ENCODE results near the gene MAOA.

The MAOA gene

GRCh38 chrX:43640482-43640881 lies 15.6 kb upstream of the MAOA start:
- H3K27ac ChIP-seq (ENCODE audit: low read length) = no peak overlapping the region
- H3K9me3 ChIP-seq (ENCODE audit: control insufficient read depth in 2 of 2, low read length in 2 of 2) = no peaks in the 10 kb centered on the region
- H3K36me3 ChIP-seq (ENCODE audit: control insufficient read depth in 2 of 2, insufficient read depth in 2 of 2, low read length in 2 of 2) = no peaks in the 10 kb centered on the region
- H3K9ac ChIP-seq (ENCODE audit: low read length in 2 of 2) = no peak overlapping the region
- H3K4me3 ChIP-seq (ENCODE audit: low read length in 2 of 2) = no peak overlapping the region
- H3K4me1 ChIP-seq (ENCODE audit: control insufficient read depth, insufficient read depth, low read length) = no peaks in the 10 kb centered on the region
- H3K27me3 ChIP-seq (ENCODE audit: control insufficient read depth in 1 of 2, insufficient read depth in 2 of 2, low read length in 2 of 2) = peaks cover 0 to 5% of the 10 kb centered on the region in 2 donors

- no peaks in the 10 kb centered on the region for H3K9me3 ChIP-seq (ENCODE audit: control insufficient read depth in 2 of 2, low read length in 2 of 2)
- H3K4me3 ChIP-seq (ENCODE audit: low read length in 2 of 2) = no peak overlapping the region
- H3K27me3 ChIP-seq (ENCODE audit: control insufficient read depth in 1 of 2, insufficient read depth in 2 of 2, low read length in 2 of 2) = peaks cover 0 to 5% of the 10 kb centered on the region in 2 donors
- no peak overlapping the region for H3K27ac ChIP-seq (ENCODE audit: low read length)
- no peaks in the 10 kb centered on the region for H3K36me3 ChIP-seq (ENCODE audit: control insufficient read depth in 2 of 2, insufficient read depth in 2 of 2, low read length in 2 of 2)
- no peaks in the 10 kb centered on the region for H3K4me1 ChIP-seq (ENCODE audit: control insufficient read depth, insufficient read depth, low read length)
- H3K9ac ChIP-seq (ENCODE audit: low read length in 2 of 2) = no peak overlapping the region
These were observed 14.4 kb upstream of the MAOA start for GRCh38 chrX:43641691-43642090.

- H3K27ac ChIP-seq (ENCODE audit: low read length) = no peak overlapping the region
These were observed 12.9 kb upstream of the MAOA start for GRCh38 chrX:43643201-43643600.

GRCh38 chrX:43643662-43644061 lies 12.4 kb upstream of the MAOA start:
- Histone ChIP-seq H3K4me1 (ENCODE audit: control insufficient read depth, insufficient read depth, low read length) (no peaks in the 10 kb centered on the region), H3K27me3 (ENCODE audit: control insufficient read depth in 1 of 2, insufficient read depth in 2 of 2, low read length in 2 of 2) (peaks cover 0 to 2% of the 10 kb centered on the region in 2 donors), H3K36me3 (ENCODE audit: control insufficient read depth in 2 of 2, insufficient read depth in 2 of 2, low read length in 2 of 2) (no peaks in the 10 kb centered on the region), H3K27ac (ENCODE audit: low read length) (no peak overlapping the region), H3K9me3 (ENCODE audit: control insufficient read depth in 2 of 2, low read length in 2 of 2) (no peaks in the 10 kb centered on the region), H3K9ac (ENCODE audit: low read length in 2 of 2) (no peak overlapping the region), H3K4me3 (ENCODE audit: low read length in 2 of 2) (no peak overlapping the region)

More at GRCh38 chrX:43643201-43643600, 12.9 kb upstream of the MAOA start:
- Histone ChIP-seq H3K9me3 (ENCODE audit: control insufficient read depth in 2 of 2, low read length in 2 of 2) (no peaks in the 10 kb centered on the region), H3K4me1 (ENCODE audit: control insufficient read depth, insufficient read depth, low read length) (no peaks in the 10 kb centered on the region), H3K36me3 (ENCODE audit: control insufficient read depth in 2 of 2, insufficient read depth in 2 of 2, low read length in 2 of 2) (no peaks in the 10 kb centered on the region), H3K9ac (ENCODE audit: low read length in 2 of 2) (no peak overlapping the region), H3K4me3 (ENCODE audit: low read length in 2 of 2) (no peak overlapping the region), H3K27me3 (ENCODE audit: control insufficient read depth in 1 of 2, insufficient read depth in 2 of 2, low read length in 2 of 2) (peaks cover 0 to 2% of the 10 kb centered on the region in 2 donors)

- Histone ChIP-seq H3K9ac (ENCODE audit: low read length in 2 of 2) (no peak overlapping the region), H3K27ac (ENCODE audit: low read length) (no peak overlapping the region), H3K36me3 (ENCODE audit: control insufficient read depth in 2 of 2, insufficient read depth in 2 of 2, low read length in 2 of 2) (no peaks in the 10 kb centered on the region), H3K27me3 (ENCODE audit: control insufficient read depth in 1 of 2, insufficient read depth in 2 of 2, low read length in 2 of 2) (peaks cover 0 to 2% of the 10 kb centered on the region in 2 donors), H3K9me3 (ENCODE audit: control insufficient read depth in 2 of 2, low read length in 2 of 2) (no peaks in the 10 kb centered on the region), H3K4me1 (ENCODE audit: control insufficient read depth, insufficient read depth, low read length) (no peaks in the 10 kb centered on the region), H3K4me3 (ENCODE audit: low read length in 2 of 2) (no peak overlapping the region)
These were observed 11.9 kb upstream of the MAOA start for GRCh38 chrX:43644124-43644701.

GRCh38 chrX:43646800-43647199 lies 9.3 kb upstream of the MAOA start:
- Histone ChIP-seq H3K27ac (ENCODE audit: low read length) (no peak overlapping the region), H3K27me3 (ENCODE audit: control insufficient read depth in 1 of 2, insufficient read depth in 2 of 2, low read length in 2 of 2) (no peaks in the 10 kb centered on the region), H3K4me1 (ENCODE audit: control insufficient read depth, insufficient read depth, low read length) (no peaks in the 10 kb centered on the region), H3K9me3 (ENCODE audit: control insufficient read depth in 2 of 2, low read length in 2 of 2) (peaks cover 0 to 3% of the 10 kb centered on the region in 2 donors), H3K9ac (ENCODE audit: low read length in 2 of 2) (no peak overlapping the region), H3K4me3 (ENCODE audit: low read length in 2 of 2) (no peak overlapping the region), H3K36me3 (ENCODE audit: control insufficient read depth in 2 of 2, insufficient read depth in 2 of 2, low read length in 2 of 2) (no peaks in the 10 kb centered on the region)

GRCh38 chrX:43654431-43655150 lies 1.5 kb upstream of the MAOA start:
- Histone ChIP-seq H3K9ac (ENCODE audit: low read length in 2 of 2) (peak overlapping the region; percentile 60 to 76), H3K27me3 (ENCODE audit: control insufficient read depth in 1 of 2, insufficient read depth in 2 of 2, low read length in 2 of 2) (peaks cover 0 to 7% of the 10 kb centered on the region in 2 donors), H3K4me3 (ENCODE audit: low read length in 2 of 2) (peak overlapping the region; percentile 43 to 84), H3K9me3 (ENCODE audit: control insufficient read depth in 2 of 2, low read length in 2 of 2) (peaks cover 0 to 3% of the 10 kb centered on the region in 2 donors), H3K27ac (ENCODE audit: low read length) (peak overlapping the region; percentile 86), H3K4me1 (ENCODE audit: control insufficient read depth, insufficient read depth, low read length) (no peaks in the 10 kb centered on the region), H3K36me3 (ENCODE audit: control insufficient read depth in 2 of 2, insufficient read depth in 2 of 2, low read length in 2 of 2) (no peaks in the 10 kb centered on the region)

GRCh38 chrX:43655151-43656004 lies 721 bp upstream of the MAOA start:
- H3K9ac ChIP-seq (ENCODE audit: low read length in 2 of 2) = peak overlapping the region; percentile 76 to 85
- no peaks in the 10 kb centered on the region for H3K36me3 ChIP-seq (ENCODE audit: control insufficient read depth in 2 of 2, insufficient read depth in 2 of 2, low read length in 2 of 2)
- peak overlapping the region; percentile 84 to 93 for H3K4me3 ChIP-seq (ENCODE audit: low read length in 2 of 2)
- no peaks in the 10 kb centered on the region for H3K4me1 ChIP-seq (ENCODE audit: control insufficient read depth, insufficient read depth, low read length)
- peaks cover 0 to 7% of the 10 kb centered on the region in 2 donors for H3K27me3 ChIP-seq (ENCODE audit: control insufficient read depth in 1 of 2, insufficient read depth in 2 of 2, low read length in 2 of 2)
- peaks cover 0 to 3% of the 10 kb centered on the region in 2 donors for H3K9me3 ChIP-seq (ENCODE audit: control insufficient read depth in 2 of 2, low read length in 2 of 2)
- peak overlapping the region; percentile 86 for H3K27ac ChIP-seq (ENCODE audit: low read length)

GRCh38 chrX:43657671-43658070 lies 1.6 kb downstream of the MAOA start:
- Histone ChIP-seq H3K36me3 (ENCODE audit: control insufficient read depth in 2 of 2, insufficient read depth in 2 of 2, low read length in 2 of 2) (no peaks in the 10 kb centered on the region), H3K9ac (ENCODE audit: low read length in 2 of 2) (no peak overlapping the region), H3K4me1 (ENCODE audit: control insufficient read depth, insufficient read depth, low read length) (no peaks in the 10 kb centered on the region), H3K27ac (ENCODE audit: low read length) (no peak overlapping the region), H3K27me3 (ENCODE audit: control insufficient read depth in 1 of 2, insufficient read depth in 2 of 2, low read length in 2 of 2) (peaks cover 0 to 7% of the 10 kb centered on the region in 2 donors), H3K4me3 (ENCODE audit: low read length in 2 of 2) (peak overlapping the region; percentile 27 to 63), H3K9me3 (ENCODE audit: control insufficient read depth in 2 of 2, low read length in 2 of 2) (no peaks in the 10 kb centered on the region)

GRCh38 chrX:43661521-43662240 lies 5.6 kb downstream of the MAOA start:
- H3K4me1 ChIP-seq (ENCODE audit: control insufficient read depth, insufficient read depth, low read length) = no peaks in the 10 kb centered on the region
- no peaks in the 10 kb centered on the region for H3K9me3 ChIP-seq (ENCODE audit: control insufficient read depth in 2 of 2, low read length in 2 of 2)
- no peak overlapping the region for H3K27ac ChIP-seq (ENCODE audit: low read length)
- H3K9ac ChIP-seq (ENCODE audit: low read length in 2 of 2) = no peak overlapping the region
- no peaks in the 10 kb centered on the region for H3K36me3 ChIP-seq (ENCODE audit: control insufficient read depth in 2 of 2, insufficient read depth in 2 of 2, low read length in 2 of 2)
- H3K27me3 ChIP-seq (ENCODE audit: control insufficient read depth in 1 of 2, insufficient read depth in 2 of 2, low read length in 2 of 2) = peaks cover 0 to 2% of the 10 kb centered on the region in 2 donors
- no peak overlapping the region for H3K4me3 ChIP-seq (ENCODE audit: low read length in 2 of 2)
